GM10847 (cell line): Measurements from ENCODE around the gene SHTN1.

Source experiments
- POLR2A ChIP-seq: IDR thresholded peaks from 2 replicates; pipeline ENCODE4 v1.6.1; 2011; ENCODE audit not compliant: insufficient read length; ENCODE audit errors: extremely low read depth

SHTN1 gene

GRCh38 chr10:116910910-116911309 lies 94.1 kb downstream of the SHTN1 start:
- no peak for TF ChIP-seq POLR2A

DNA sequence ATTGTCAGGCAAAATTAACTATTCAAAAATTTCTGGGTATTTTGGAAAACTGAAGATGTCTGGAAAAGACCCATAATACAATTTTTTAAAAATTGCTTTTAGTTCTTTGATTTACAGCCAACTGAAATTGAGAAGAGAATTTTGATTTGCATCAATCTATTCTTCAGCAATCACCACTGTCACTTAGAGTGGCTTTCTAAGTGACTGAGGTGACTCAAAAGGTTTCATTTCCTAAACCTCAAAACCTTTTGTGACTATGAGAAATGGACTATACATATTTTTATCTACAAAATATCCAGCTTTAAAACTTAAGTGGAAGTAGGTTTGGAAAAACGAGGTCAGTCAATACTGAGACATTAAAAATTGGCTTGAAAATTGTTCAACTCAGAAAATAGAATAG lies 95.7 kb downstream of the SHTN1 start:
- TF ChIP-seq POLR2A: no peak

GRCh38 chr10:116907245-116907987 lies 97.6 kb downstream of the SHTN1 start:
- no peak for TF ChIP-seq POLR2A

DNA sequence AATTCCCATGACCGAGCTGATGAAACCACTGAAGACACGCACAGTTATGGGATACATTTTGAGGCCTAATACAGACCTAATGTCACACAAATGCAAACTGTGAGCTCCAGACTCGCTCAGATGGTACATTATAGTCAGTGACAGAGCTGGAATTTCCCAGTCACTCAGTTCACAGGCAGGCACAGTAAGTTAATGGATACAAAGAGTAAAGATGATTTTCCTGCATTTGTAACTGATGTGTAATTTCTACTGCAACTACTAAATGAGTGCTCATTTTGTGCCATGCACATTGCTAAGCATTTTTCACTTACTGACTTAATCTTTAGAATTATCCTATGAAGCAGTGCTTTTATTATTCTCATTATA lies 99.2 kb downstream of the SHTN1 start:
- TF ChIP-seq POLR2A: no peak

DNA sequence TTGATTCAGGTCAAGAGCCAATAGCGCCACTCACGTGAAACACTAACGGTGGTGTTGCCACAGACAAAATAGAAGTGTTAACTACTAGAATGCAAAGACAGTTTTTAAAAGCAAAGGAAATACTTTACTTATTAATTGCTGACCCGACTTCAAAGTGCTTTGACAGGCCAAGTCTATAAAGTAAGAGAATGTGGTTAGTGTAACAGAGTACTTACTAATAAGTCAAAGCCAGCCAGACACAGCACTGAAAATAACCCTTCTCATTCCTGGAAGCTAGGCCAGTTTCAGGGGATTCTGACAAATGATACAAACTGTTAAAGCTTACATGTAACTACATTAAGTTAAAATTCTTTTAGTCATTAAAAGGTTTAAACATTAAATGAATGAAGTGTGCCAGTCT lies 105.4 kb downstream of the SHTN1 start:
- TF ChIP-seq POLR2A: no peak

- TF ChIP-seq POLR2A: no peak
Observed at GRCh38 chr10:116893686-116894037, 111.3 kb downstream of the SHTN1 start.

GRCh38 chr10:116892907-116893685 lies 111.9 kb downstream of the SHTN1 start:
- no peak for TF ChIP-seq POLR2A

DNA sequence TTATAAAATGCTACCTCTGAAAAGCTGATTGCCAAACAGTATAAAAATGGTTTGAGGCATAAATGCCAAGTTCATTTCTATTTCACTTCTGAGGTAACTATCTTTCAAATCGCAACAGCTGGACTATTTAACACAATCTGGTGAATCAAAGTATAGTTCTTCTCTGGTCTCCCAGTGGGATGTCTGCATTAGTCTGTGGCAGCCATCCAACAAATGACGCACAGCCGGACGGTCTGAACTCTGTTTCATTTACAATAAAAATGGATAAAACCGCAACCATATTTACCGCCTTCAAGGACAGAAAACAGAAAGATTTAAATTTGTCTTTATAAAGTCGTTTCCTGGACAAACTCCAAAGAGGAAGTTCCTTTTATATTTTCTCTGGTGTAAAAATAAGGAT lies 113.8 kb downstream of the SHTN1 start:
- no peak for TF ChIP-seq POLR2A

DNA sequence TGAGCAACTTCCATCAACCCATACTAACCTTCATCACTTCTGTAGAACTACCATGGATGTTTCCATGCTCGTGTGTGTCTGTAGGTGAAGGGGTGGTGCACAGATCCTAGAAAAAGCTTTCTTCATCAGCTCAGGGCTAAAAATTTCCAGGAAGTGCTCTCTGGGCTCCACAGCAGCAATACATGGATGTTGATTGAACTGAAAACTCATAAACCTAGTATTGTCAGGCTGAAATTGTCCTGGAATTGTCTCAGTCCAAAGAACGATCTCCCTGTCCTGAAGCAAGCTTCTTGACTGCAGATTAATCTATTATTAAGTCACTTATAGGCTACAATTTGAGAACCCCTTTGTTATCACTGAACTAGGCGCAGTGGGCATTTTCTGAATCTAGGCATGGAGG lies 115.9 kb downstream of the SHTN1 start:
- no peak for TF ChIP-seq POLR2A

- no peak for TF ChIP-seq POLR2A
Observed at GRCh38 chr10:116888380-116889055, 116.5 kb downstream of the SHTN1 start.

- TF ChIP-seq POLR2A: no peak
Observed at GRCh38 chr10:116886772-116887171, 118.2 kb downstream of the SHTN1 start.

GRCh38 chr10:116882639-116883038 lies 122.3 kb downstream of the SHTN1 start:
- no peak for TF ChIP-seq POLR2A

DNA sequence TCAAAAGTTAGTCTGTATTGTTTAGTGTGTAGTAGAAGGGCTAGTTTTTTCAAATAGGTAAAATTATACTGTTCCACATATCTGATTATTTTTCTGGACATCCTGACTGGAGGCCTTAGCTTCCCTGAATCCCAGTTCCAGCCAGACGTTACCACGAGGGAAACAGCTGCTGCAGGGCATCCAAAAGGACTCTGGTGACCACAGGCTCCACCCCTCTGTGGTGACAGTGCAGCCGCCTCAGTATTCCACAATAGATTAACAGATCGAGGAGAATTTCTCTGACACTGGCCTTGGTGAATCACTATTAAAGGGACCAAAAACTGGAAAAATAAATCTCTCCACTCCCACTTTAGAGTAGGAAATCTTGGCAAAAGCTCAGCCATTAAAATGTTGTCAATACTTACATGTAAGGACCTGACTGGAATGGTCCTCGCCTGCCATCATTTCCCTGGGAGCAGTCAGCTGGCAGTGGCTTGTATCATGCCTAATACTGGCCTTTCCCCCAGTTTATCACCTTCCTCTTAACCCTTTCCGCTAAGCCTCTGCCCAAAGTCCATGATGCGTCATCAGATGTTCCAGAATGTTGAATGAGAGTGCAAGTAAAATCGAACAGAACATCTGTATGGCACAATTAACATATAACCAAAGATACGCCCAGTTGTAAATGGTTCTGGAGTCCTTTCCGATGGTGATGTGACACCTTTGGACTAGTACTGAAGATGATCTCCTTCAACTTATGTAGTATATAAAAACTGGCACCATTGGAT lies 124.1 kb downstream of the SHTN1 start:
- TF ChIP-seq POLR2A: no peak

DNA sequence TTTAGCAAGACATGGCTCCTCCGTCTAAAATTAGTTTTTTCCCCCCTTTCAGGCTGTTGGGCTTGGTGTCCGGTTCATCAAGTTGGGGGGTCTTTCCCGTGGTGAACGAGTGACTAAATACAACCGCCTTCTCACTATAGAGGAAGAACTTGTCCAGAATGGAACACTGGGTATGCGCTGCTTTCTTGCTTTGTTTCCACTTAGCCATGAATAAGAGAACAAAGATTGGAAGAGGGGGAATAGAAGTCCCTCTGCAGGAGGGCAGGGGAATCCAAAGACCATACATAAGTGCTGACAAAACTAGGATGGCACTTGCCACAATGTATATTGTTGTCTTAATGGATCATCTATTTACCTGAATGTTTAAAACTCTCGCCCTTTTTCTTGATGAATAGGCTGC lies 125.2 kb downstream of the SHTN1 start:
- TF ChIP-seq POLR2A: no peak

- no peak for TF ChIP-seq POLR2A
Observed at GRCh38 chr10:116878123-116878522, 126.9 kb downstream of the SHTN1 start.
